GM08714 (cell line): Measurements from ENCODE around the gene ADD1.

Experiments used
- H3K4me3 ChIP-seq: fragments of 200-500 bp; sonication (Bioruptor generic); 2 replicates; pipeline ENCODE4 v1.5.1; 2014; ENCODE audit warnings: mild to moderate bottlenecking, low read length, inconsistent platforms
- ZNF274 ChIP-seq: IDR thresholded peaks from 2 replicates; pipeline ENCODE4 v1.6.1; 2012; ENCODE audit warnings: mild to moderate bottlenecking, low read depth, low read length

ADD1 gene

DNA sequence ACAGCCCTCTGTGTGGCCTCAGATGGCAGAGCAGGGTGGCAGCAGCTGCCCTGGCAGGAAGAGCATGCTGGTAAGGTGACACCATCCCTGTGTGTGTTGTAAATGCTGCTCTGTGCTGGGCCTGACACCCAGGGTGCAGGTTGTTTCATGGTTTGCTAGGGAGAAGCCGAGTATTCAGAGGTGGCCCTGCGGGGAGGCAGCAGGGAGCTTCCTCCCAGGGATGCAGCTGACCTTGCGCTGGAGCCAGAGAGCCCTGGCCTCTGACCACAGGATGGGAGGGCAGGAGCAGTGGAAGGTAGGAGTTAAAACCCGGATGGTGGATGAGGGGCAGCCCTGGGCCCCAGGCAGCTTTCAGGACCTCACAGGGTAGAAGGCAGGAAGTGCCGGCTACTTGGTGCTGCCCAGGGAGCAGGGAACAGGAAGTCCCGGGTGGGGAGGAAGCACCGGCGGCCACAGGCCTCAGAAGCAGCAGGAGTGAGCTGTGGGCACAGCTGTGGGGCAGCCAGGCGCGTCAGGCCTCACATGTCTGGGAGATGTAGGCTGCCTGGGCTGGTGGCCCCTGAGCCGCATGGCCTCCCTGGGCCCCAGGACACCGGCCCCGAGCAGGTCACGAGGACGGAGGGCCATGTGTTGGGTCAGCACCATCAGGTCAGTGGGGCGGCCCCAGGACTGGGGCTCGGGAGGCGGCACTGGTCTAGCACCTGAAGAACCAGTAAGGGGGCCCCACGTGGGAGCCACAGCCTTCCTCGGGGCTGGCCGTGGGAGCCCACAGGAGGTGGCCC, 31.6 kb upstream of the ADD1 start:
- no peak for TF ChIP-seq ZNF274
- peak overlapping the region; percentile 73; the same call in 1 of the 2 replicates for H3K4me3 ChIP-seq

DNA sequence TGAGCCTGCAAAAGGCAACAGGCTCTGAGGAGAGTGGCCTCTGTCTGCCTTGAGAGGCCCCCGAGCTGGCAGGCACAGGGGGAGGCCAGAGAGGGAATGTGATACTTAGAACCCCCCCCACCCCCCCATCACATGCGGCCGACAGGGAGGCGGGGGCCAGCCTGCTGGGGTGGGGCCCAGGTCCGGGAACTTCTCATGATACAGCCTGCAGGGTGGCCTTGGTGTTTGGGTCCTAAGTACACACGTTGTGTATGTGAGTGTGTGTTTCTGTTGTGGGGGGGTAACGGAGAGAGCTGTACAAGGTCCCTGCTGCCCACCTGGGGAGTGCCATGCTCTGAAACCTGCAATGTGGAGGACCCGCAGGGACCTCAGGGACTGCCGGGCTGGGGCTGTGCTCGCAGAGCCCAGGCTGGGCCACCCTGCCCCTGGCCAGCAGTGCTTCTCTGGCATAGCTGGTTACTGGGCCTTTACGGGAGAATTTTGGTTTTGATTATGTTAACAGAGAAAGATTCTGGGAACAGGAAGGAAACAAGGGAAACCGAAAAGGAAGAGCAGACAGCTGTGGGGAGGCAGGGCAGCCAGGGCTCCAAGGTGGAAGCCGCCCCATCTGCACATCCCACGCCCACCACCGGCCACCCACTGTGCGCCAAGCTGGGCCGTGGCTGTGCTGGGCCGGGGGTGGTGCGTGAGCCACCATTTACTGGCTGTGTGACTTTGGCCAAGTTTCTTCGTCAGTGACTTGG, 30.9 kb upstream of the ADD1 start:
- no peak for TF ChIP-seq ZNF274
- H3K4me3 ChIP-seq, result peak overlapping the region; percentile 73; the same call in 1 of the 2 replicates

DNA sequence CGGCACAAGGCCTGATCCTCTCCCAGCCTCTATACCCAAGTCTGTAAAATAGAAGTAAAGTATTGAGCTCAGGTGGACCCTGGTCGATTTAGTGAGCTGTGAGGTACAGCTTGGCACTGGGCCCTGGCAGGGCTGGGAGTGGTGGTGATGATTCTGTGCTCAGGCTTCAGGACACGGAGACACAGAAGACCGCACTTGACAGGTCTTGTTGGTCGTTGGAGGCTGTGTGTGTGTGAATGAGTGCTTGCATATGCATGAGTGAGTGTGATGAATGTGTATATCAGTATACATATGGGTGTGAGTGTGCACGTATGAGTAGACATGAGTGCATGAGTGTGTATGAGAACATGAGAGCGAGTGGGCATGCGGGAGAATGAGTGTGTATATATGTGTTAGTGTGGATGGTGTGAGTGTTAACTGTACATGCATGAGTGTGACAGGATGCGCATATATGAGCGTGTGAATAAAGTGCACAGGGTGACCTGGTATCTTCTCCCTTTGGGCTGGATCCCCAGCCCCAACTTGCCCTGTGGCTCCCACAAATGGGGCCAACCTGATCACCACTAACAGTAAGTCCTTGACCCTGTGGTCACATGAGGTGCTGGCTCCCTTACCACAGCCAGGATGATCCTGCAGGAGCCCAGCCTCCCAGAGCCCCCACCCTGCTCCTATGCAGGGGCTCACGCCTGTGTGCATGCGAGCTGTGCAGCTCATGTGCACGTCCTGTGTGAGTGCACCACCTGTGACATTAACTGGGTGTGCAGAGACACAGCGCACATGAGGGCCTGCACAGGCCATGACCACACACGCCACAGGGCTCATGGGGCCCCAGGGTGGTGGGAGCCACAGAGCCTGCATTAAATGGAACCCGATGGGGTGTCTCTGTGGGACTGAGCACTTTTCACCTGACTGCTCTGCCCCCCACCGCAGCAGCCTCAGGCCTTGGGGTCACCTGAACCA, 29.9 kb upstream of the ADD1 start:
- peak overlapping the region; percentile 73; the same call in 1 of the 2 replicates for H3K4me3 ChIP-seq
- TF ChIP-seq ZNF274, result no peak

DNA sequence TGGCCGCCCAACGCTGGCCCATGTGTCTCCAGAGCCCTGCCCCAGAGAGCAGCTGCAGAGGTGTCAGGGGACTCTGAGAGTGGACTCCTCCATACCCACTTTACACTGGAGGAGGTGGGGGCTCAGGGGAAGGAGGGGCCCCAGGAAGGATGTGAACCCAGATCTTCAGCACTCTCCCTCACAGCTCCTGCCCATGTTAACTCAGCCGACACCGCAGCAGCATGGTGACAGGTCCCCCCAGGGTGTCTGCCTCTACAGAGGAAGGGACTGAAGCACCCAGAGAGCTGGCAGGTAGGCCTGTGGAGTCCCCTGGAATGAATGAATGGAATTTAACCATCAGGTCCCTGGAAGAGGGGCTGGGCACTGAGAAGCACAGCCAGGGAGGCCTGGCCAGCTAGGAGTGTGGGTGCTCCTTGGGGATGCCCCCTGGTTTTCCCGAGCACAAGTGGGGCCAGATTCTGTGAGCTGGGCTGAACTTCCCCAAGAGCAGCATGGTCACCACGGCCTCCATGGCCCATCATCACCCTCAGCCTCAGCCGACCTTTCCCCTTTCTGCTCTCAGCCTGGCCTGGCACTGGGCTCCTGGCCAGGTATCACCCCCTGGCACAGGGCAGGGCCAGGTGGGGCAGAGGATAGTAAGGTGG, 28.9 kb upstream of the ADD1 start:
- H3K4me3 ChIP-seq, result no peak overlapping the region
- TF ChIP-seq ZNF274, result no peak

DNA sequence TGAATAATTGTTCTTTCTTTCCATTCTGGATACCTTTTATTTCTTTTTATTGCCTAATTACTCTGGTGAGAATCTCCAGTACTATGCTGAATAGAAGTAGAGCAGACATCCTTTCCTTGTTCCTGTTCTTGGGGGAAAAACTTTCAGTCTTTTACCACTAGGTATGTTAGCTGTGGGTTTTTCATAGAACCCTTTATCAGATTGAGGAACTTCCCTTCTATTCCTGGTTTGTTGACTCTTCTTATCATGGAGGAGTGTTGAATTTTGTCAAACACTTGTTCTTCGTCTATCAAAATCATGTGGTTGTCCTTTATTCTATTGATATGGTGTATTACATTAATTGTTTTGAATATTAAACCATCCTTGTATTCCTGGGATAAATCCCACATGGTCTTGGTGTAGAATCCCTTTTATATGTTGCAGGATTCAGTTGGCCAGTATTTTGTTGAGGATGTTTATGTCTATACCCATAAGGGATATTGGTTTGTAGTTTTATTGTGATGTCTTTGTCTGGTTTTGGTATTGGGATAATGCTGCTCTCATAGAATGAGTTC, 27.2 kb upstream of the ADD1 start:
- no peak for TF ChIP-seq ZNF274
- H3K4me3 ChIP-seq, result no peak overlapping the region

DNA sequence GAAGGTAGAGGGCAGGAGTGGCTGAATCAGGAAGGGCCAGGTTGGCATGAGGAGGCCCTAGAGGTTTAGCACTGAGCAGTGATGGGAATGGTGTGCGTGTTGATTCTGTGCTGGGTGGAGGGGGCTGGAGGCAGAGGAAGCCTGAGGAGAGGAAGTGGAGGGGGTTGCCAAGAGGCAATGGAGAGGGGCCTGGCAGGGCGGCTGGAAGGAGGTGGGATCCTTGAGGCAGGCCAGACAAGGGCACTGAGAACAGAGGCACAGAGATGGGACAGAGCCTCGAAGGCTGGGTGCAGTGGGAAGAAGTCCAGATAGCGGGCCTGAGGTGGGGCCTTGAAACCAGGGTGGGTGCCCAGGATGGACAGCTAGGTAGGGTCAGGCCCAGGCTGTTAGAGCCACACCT, 26.5 kb upstream of the ADD1 start:
- no peak overlapping the region for H3K4me3 ChIP-seq
- no peak for TF ChIP-seq ZNF274

DNA sequence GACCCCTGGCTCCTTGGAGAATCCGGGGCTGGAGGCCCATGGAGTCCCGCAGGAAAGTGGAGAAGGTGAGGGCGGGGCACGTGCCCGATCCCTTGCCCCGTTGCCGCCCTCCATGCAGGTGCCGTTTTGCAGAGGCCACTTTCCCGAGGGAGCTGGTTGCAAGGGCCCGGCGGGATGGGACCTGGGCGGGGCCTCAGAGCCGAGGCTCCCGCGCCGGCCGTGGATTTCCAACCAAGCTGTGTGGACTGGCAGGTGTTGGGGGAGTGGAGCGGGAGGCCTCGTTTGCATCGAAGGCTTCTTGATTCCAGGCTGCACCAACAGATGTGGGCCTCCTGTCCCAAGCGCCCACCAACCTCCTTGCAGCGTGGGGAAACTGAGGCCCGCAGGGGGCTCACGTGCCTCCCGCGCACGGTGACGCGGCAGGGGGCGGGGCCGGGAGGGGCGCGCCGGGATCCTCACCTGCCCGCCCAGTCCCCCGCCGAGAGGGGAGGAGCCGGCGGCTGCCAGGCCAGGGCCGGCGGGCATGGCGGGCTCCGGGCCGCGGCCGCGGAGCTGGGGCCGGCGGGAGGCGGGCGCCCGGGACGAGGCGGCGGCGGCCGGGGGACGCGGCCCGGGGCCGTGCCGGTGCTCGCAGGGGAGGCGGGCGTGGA, 25.8 kb upstream of the ADD1 start:
- no peak for TF ChIP-seq ZNF274
- H3K4me3 ChIP-seq, result peak overlapping the region; percentile 40; the same call in 1 of the 2 replicates

DNA sequence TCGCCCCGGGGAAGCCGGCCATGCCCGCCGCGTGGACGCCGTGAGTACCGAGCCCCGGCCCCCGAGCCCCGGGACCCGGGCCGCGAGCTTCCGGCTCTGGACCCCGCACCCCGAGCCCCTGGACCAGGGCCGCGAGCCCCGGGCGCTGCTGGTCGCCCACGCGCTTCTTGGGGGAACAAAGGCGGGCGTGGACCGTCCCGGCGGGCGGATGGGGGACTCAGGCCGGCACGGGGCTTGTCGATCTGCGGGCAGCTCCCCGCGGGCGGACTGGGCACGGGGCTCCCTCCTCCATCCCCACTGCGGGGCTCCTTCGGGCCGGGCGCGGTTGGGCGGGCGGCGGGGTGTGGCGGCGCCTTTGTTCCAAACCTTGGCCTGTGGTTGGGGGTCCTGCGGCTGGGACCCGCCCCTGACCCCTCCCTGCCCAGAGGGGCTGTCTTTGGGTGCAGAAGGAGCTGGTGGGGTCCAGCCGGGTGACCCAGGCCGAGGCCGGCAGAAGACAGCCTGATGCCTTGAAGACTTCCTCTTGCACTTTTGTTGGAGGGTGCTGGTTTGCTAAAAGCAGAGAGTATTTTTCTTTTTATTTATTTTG, 25.2 kb upstream of the ADD1 start:
- TF ChIP-seq ZNF274, result no peak
- H3K4me3 ChIP-seq, result peak overlapping the region; percentile 40; the same call in 1 of the 2 replicates

DNA sequence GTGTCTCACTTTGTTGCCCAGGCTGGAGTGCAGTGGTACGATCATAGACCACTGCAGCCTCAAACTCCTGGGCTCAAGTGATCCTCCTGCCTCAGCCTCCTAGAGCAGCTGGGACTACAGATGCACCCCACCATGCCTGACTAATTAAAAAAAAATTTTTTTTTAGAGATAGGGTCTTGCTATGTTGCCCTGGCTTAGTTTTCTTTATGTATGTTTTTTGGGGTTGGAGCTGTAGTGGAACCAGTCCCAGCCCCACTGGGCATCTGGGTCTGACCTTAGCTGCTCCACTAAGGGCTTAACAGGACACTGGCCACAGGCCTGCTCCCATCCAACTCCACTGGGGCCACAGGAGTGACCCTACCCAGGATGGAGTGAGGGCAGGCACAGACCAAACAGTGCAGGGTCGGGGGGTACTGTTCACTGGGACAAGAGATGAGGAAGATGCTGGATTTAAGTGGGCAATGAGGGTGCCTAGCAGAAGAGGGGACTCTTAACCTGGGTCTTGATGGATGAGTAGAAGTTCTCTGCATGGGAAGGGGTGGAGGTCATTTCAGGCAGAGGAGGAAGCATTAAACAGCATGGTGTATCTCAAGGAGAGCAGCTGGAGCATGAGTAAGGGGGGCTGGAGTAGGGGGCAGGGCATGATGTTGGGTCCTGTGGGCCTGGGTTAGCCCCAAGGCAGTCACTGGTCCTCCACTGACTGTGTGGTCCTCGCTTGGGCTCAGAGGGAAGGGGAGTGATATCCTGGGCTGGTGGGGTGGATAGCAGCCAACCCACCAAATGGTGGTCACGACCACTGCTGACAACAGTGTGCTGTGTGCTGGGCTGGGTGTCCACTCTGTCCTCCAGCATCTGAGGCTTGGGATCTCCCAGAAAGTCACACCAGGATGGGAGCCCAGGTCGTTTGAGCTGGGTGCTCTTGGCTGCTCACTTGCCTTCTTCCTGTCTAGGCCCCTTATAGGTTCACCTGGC, 24.1 kb upstream of the ADD1 start:
- TF ChIP-seq ZNF274, result no peak
- no peak overlapping the region for H3K4me3 ChIP-seq

DNA sequence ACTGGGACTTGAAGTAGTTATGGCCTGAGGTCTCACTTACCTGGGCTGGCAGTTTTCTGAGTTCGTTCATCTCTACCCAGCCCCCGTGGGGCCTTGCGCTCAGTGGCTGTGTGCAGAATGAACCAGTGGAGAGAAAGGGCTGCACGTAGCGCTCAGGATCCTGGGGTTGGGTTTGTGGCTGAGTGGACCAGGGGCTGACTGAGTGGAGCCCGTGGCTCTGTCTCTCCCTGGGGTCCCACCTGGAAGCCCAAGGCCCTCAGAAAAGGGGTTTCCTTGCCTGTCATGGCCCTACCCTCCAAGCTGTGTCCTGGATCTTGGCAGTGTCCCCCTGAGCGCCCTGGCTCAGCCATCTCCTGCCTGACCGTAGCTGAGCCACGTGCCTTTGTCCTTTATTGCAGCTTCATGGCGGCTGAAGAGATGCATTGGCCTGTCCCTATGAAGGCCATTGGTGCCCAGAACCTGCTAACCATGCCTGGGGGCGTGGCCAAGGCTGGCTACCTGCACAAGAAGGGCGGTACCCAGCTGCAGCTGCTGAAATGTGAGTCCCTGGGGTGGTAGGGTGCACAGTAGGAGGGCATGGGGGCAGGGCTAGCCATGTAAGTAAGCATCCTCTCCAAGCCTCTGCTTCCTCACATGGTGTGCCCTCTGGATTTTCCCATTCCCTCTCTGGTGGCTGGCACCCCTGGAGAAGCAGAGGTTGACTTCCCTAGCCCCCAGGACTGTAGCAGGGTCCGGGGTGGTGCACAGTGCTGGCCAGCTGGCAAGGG, 23.2 kb upstream of the ADD1 start:
- no peak overlapping the region for H3K4me3 ChIP-seq
- TF ChIP-seq ZNF274, result no peak
